Esophagus squamous epithelium (tissue), 5 donors: ENCODE results near the gene RNASE11. TPM values are rescaled to one million over a fixed set of nuclear protein-coding genes. Genes with fewer than 3 reads are reported as not detected.

Experiments
- DNase-seq: peaks from one replicate; lab custom pipeline; 2025; lab: John Stamatoyannopoulos, UW
- H3K27ac ChIP-seq, 4 donors: fragments of 200-600 bp; sonication (generic); one replicate each; pipeline ENCODE4 v1.5.1; 2016 to 2019; ENCODE audit warnings: mild to moderate bottlenecking in 1 of 4
- H3K27me3 ChIP-seq, 4 donors: fragments of 200-600 bp; sonication (generic); 1 replicate in 3 of 4; 2 replicates in 1 of 4; pipeline versions ENCODE4 v1.5.1 to v1.6.0; 2017 to 2021; ENCODE audit warnings: antibody characterized with exemption in 1 of 4
- H3K36me3 ChIP-seq, 3 donors: fragments of 200-600 bp; sonication (generic); one replicate each; pipeline ENCODE4 v1.5.1; 2016 to 2019
- H3K4me1 ChIP-seq, 3 donors: fragments of 200-600 bp; sonication (generic); one replicate each; pipeline ENCODE4 v1.5.1; 2017 to 2019
- H3K4me3 ChIP-seq, 4 donors: fragments of 200-600 bp; sonication (generic); 1 replicate in 3 of 4; 2 replicates in 1 of 4; pipeline ENCODE4 v1.5.1; 2016 to 2019; ENCODE audit warnings: mild to moderate bottlenecking in 2 of 4, moderate library complexity in 1 of 4
- H3K9me3 ChIP-seq, 3 donors: fragments of 200-600 bp; sonication (generic); one replicate each; pipeline ENCODE4 v1.5.1; 2016 to 2019
- POLR2A ChIP-seq, 4 donors: fragments of 450-650 bp; IDR thresholded peaks; one replicate each; pipeline ENCODE4 v1.6.1; 2017; ENCODE audit warnings: antibody characterized with exemption in 4 of 4, mild to moderate bottlenecking in 4 of 4, moderate library complexity in 3 of 4
- WGBS, 2 donors: methylation state at CpG; one replicate each; pipeline ENCODE4 v1.1.5; 2018; 5-methylcytosine and 5-hydroxymethylcytosine counted together
- intact Hi-C: fragments of 100-400 bp; cut with DNase I; formaldehyde crosslinking; loops from one replicate; pipeline ENCODE4 v1.15.0; 2022
- total RNA-seq, 4 donors: library from RNA; depleted of rRNA; stranded (reverse); fragments of >200 nt; gene quantifications; one replicate each; pipeline ENCODE4 v1.1.0, GENCODE V29; 2016
- TF ChIP-seq, protein P1 (sequence below), 6 experiments: fragments of 450-650 bp in 4 of 6; fragments of 200-600 bp in 2 of 6; sonication (generic) in 2 of 6; IDR thresholded peaks; one replicate each; pipeline ENCODE4 v1.5.1; 2016 to 2019; ENCODE audit warnings: antibody characterized with exemption in 6 of 6, mild to moderate bottlenecking in 4 of 6, moderate library complexity in 4 of 6
- donor health status: DM: yes; HTN: yes; CAD: no.

RNASE11 gene
- total RNA-seq, 4 donors from 2014 or later, result not detected

DNA sequence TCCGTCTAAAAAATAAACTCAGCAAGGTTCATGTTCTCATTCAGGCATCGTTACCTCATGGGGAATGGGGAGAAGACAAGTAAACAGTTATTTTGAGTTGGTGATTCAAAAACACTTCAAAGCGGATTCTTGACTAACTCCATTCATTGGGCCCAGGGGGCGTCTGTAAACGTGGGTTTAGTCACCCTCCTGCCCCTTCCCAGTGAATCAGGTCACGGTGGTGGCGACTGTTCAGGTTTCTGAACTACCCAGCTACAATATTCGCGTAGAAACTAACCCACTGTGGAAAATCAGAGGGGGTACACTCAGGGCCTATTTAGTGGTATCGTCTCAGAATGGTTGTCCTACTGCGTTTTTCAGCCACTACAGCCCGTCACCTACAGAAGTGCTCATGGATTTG, 38.5 kb upstream of the RNASE11 start:
- Histone ChIP-seq H3K27me3 (peaks cover 0 to 50% (median 1%) of the 10 kb centered on the region in 4 donors), H3K27ac (no peak overlapping the region), H3K4me3 (peak overlapping the region in 1 of 4 donors; percentile 50), H3K36me3 (no peaks in the 10 kb centered on the region), H3K4me1 (peaks cover 3 to 57% (median 9%) of the 10 kb centered on the region in 3 donors), H3K9me3 (no peaks in the 10 kb centered on the region)
- intact Hi-C loops, result no loop called here
- no peak for DNase-seq
- WGBS, 2 donors, result 23 to 31% methylated on average over 9 to 11 of the region's 12 CpGs
- TF ChIP-seq, protein P1, sequence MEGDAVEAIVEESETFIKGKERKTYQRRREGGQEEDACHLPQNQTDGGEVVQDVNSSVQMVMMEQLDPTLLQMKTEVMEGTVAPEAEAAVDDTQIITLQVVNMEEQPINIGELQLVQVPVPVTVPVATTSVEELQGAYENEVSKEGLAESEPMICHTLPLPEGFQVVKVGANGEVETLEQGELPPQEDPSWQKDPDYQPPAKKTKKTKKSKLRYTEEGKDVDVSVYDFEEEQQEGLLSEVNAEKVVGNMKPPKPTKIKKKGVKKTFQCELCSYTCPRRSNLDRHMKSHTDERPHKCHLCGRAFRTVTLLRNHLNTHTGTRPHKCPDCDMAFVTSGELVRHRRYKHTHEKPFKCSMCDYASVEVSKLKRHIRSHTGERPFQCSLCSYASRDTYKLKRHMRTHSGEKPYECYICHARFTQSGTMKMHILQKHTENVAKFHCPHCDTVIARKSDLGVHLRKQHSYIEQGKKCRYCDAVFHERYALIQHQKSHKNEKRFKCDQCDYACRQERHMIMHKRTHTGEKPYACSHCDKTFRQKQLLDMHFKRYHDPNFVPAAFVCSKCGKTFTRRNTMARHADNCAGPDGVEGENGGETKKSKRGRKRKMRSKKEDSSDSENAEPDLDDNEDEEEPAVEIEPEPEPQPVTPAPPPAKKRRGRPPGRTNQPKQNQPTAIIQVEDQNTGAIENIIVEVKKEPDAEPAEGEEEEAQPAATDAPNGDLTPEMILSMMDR (IDR thresholded peaks at IDR 0.05), result no peak

DNA sequence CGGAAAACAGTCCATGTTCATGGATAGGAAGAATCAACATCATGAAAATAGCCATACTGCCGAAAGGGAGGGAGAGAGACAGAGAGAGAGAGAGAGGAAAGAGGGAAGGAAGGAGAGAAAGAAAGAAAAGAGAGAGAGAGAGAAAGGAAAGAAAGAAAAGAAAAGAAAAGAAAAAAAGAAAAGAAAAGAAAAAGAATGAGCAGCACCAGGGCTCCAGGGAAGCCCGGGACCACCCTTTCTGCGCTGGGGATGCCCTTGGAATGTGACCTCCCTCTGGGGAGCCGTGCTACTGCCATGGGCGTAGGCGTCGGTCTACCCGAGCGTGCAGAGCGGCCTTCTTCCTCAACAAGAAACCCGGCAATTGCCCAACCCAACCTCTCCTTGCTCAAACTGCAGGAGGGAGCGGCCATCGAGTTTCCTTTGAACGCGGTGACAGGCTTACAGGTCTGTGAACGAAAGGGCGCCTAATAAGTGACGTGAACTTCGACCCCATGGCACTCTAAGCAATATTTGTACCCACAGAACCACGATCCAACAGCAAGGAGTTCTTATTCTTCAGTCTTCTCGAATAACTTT, 36.8 kb upstream of the RNASE11 start:
- H3K9me3 ChIP-seq, result no peaks in the 10 kb centered on the region

DNA sequence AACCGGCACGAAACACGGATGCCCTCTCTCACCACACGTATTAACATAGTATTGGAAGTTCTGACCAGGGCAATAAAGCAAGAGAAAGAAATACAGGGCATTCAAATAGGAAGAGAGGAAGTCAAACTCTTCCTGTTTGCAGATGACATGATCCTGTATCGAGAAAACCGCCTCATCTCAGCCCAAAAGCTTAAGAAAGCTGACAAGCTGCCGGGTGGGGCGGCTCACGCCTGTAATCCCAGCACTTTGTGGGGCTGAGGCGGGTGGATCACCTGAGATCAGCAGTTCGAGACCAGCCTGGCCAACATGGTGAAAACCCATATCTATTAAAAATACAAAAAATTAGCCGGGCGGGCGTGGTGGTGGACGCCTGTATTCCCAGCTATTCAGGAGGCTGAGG, 36.0 kb upstream of the RNASE11 start:
- H3K36me3 ChIP-seq, result no peaks in the 10 kb centered on the region
- no peak for DNase-seq
- H3K4me3 ChIP-seq, result no peak overlapping the region
- no peak for TF ChIP-seq POLR2A (IDR thresholded peaks at IDR 0.05)
- TF ChIP-seq, protein P1 (IDR thresholded peaks at IDR 0.05), result no peak
- peaks cover 0 to 36% (median 0%) of the 10 kb centered on the region in 4 donors for H3K27me3 ChIP-seq
- no peak overlapping the region for H3K27ac ChIP-seq
- H3K9me3 ChIP-seq, result no peaks in the 10 kb centered on the region
- intact Hi-C loops, result no loop called here
- 40 to 61% methylated on average over 14 to 15 of the region's 15 CpGs for WGBS, 2 donors
- peaks cover 0 to 44% (median 0%) of the 10 kb centered on the region in 3 donors for H3K4me1 ChIP-seq

More for the DNA sequence above, 36.8 kb upstream of the RNASE11 start:
- intact Hi-C loops, result no loop called here
- Histone ChIP-seq H3K36me3 (no peaks in the 10 kb centered on the region), H3K27ac (peak overlapping the region; percentile 5 to 48 (median 32)), H3K4me3 (peak overlapping the region; percentile 14 to 50 (median 27)), H3K4me1 (peaks cover 0 to 44% (median 0%) of the 10 kb centered on the region in 3 donors), H3K27me3 (peaks cover 0 to 37% (median 0%) of the 10 kb centered on the region in 4 donors)
- WGBS, 2 donors, result 7 to 14% methylated on average over 22 of the region's 22 CpGs
- TF ChIP-seq POLR2A (IDR thresholded peaks at IDR 0.05), result no peak
- TF ChIP-seq, protein P1 (IDR thresholded peaks at IDR 0.05), result no peak
- DNase-seq, result no peak

GRCh38 chr14:20622816-20623291, 35.1 kb upstream of the RNASE11 start:
- peak overlapping the region in 2 of 4 donors; percentile 3 to 34 for H3K4me3 ChIP-seq
- intact Hi-C loops, result no loop called here

More at GRCh38 chr14:20622816-20623291, 35.1 kb upstream of the RNASE11 start:
- 38 to 42% methylated on average over 17 to 20 of the region's 29 CpGs for WGBS, 2 donors
- TF ChIP-seq POLR2A (IDR thresholded peaks at IDR 0.05), result no peak
- TF ChIP-seq, protein P1 (IDR thresholded peaks at IDR 0.05), result no peak
- no peaks in the 10 kb centered on the region for H3K36me3 ChIP-seq
- no peak for DNase-seq
- H3K4me1 ChIP-seq, result peaks cover 0 to 44% (median 0%) of the 10 kb centered on the region in 3 donors
- H3K9me3 ChIP-seq, result no peaks in the 10 kb centered on the region
- H3K27ac ChIP-seq, result no peak overlapping the region
- peaks cover 0 to 27% (median 0%) of the 10 kb centered on the region in 4 donors for H3K27me3 ChIP-seq
